HEK293 (cell line): ENCODE results near the gene CINP.

Experiments used
- BCL11A ChIP-seq: fragments of 450-650 bp; formaldehyde crosslinking; IDR thresholded peaks from 2 replicates; pipeline ENCODE4 v1.5.1; 2016; ENCODE audit warnings: low read depth, missing biosample characterization, missing genetic modification characterization
- KLF9 ChIP-seq: fragments of 450-650 bp; formaldehyde crosslinking; IDR thresholded peaks from 2 replicates; pipeline ENCODE4 v1.5.1; 2016; ENCODE audit warnings: missing biosample characterization, missing genetic modification characterization, low read depth
- ZNF37A ChIP-seq: fragments of 450-650 bp; IDR thresholded peaks from 2 replicates; pipeline ENCODE4 v1.5.1; 2018; ENCODE audit warnings: missing biosample characterization, missing genetic modification characterization
- TF ChIP-seq, protein P1 (sequence below): fragments of 450-650 bp; formaldehyde crosslinking; IDR thresholded peaks from 2 replicates; pipeline ENCODE4 v1.5.1; 2016; ENCODE audit warnings: missing biosample characterization, missing genetic modification characterization

DNA sequence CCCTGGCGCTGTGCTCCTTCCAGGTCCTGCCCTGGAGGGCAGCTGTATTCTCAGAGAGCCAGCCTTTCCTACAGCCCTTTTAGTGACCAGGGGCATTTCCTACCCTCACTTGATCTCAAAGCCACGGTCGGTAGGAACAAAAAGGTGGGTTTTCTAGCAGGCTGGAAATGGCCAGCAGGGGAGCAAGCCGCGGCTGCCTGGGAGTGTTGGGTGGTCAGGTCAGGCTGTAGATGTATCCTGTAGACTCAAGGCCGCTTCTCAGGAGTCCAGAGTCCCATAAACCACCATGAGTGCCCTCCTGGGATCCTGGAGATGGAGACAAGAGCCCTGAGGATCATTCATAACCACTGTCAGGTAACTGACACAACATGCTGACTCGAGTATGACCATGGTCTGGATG is 18.6 kb downstream of the CINP start:
- TF ChIP-seq, protein P1, sequence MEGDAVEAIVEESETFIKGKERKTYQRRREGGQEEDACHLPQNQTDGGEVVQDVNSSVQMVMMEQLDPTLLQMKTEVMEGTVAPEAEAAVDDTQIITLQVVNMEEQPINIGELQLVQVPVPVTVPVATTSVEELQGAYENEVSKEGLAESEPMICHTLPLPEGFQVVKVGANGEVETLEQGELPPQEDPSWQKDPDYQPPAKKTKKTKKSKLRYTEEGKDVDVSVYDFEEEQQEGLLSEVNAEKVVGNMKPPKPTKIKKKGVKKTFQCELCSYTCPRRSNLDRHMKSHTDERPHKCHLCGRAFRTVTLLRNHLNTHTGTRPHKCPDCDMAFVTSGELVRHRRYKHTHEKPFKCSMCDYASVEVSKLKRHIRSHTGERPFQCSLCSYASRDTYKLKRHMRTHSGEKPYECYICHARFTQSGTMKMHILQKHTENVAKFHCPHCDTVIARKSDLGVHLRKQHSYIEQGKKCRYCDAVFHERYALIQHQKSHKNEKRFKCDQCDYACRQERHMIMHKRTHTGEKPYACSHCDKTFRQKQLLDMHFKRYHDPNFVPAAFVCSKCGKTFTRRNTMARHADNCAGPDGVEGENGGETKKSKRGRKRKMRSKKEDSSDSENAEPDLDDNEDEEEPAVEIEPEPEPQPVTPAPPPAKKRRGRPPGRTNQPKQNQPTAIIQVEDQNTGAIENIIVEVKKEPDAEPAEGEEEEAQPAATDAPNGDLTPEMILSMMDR (tag by site-specific recombination): no peak
- TF ChIP-seq BCL11A (tag by site-specific recombination): no peak
- TF ChIP-seq ZNF37A (tag by site-specific recombination): no peak
- no peak for TF ChIP-seq KLF9 (tag by site-specific recombination)
